Stimulated activated naive CD4-positive, alpha-beta T cell treated with Interleukin-2 at 50 U/mL for 16 hours (primary cell): ENCODE results near the gene ITIH3.

Experiments
- DNase-seq: peaks from one replicate; lab custom pipeline; 2025; lab: John Stamatoyannopoulos, UW

Gene ITIH3

DNA sequence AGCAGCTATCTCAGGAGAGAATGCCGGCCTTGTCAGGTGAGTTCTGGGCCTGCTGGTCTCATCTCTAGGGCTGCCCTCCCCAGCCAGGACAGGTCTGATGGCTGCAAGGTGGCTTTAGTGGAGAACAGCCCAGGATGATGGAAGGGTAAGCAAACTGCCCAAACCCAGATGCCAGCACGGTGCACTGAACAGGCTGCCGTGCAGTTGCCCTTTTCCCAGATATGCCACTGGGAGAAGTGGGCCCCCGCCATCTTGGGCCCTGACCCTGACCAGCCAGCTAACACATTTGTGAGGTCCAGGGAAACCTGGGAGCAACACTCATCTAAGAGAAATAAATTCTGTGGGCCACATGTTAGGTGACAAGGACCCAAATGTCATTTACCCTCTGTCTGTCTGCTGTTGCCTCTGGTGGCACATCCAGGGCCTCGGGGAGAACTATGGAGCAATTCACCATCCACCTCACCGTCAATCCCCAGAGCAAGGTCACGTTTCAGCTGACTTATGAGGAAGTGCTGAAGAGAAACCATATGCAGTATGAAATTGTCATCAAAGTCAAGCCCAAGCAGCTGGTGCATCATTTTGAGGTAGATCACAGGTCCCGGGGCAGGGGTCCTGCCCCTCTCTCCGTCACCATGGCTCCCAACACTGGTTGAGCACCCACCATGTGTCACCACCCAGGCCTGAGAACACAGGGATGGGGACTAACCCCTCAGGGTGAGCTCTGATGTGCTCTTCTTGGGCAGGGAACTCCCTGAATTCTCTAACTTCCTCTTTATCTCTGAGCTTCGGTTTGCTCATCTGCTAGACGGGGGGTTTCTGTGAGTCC is 15.4 kb upstream of the ITIH3 start:
- DNase-seq: no peak

DNA sequence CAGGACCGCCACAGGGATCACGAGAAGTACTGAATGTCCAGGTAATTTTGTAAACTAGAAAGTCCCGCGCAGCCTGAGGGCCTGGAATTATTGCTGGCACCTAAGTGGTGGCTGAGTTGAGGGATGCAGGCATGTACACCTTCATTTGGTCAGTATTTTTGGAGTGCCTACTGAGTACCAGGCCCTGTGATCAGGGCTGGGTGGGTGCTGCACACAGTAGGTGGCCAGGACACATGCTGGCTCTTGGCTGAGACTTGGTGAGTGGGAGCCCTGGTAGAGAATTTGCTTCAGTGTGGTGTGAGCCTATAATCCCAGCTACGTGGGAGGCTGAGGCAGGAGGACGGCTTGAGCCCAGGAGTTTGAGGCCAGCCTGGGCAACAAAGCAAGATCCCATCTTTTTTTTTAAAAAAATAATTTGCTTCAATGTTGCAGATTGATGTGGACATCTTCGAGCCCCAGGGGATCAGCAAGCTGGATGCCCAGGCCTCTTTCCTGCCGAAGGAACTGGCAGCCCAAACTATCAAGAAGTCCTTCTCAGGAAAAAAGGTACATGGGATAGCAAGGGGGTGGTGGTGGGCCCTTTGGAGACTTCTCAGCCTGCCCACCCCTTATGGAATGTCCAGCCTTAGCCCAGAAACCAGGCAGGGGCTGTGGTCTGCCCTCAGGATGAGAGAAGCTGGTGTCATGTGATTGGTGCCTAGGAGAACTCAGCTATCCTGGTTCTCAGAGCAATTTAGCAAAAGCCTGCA is 14.6 kb upstream of the ITIH3 start:
- DNase-seq: no peak

DNA sequence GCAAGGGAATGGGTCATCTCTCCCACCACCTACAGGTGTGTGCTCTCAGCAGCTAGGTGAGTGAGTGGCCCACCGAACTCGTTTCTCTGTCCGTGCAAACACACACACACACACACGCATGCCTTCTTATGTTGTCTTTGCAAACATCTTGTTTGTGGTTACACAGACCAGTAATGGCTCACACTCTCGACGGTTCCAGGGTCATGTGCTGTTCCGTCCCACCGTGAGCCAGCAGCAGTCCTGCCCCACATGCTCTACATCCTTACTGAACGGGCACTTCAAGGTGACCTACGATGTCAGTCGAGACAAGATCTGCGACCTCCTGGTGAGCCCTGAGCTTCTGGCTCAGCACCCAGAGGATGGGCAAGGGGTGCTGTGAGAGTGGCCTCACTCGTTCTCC is 12.9 kb upstream of the ITIH3 start:
- DNase-seq: no peak

DNA sequence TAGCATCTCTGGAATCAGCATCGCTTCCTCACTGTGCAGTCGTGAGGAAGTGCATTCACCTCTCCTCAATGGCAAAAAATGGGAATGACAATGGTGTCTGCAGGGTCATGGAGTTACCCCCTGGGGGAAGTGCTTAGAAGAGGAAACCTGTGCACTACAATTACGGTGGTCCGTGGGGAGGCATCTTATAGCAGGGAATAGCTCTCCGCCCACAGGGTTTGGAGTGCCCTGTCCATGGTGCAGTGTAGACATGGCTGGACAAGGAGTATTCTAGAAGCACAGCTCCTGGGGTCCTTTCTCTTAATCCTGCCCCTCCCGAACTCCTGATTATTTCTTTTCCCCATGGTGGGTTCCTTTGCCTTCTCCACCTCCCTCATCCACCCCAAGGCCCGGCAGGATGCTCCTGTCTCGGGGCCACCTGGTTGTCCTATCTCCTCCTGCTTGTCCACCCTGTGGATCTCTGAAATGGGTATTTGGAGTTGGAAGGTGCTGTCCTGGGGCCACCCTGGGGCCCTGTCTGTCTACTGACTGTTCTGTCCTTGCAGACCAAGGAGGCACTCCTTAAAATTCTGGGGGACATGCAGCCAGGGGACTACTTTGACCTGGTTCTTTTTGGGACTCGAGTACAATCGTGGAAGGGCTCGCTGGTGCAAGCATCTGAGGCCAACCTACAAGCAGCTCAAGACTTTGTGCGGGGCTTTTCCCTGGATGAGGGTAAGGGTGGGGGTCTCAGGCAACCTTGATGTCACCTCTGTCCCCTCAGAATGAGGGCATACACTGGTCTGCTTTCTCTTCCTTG is 12.0 kb upstream of the ITIH3 start:
- DNase-seq: no peak

DNA sequence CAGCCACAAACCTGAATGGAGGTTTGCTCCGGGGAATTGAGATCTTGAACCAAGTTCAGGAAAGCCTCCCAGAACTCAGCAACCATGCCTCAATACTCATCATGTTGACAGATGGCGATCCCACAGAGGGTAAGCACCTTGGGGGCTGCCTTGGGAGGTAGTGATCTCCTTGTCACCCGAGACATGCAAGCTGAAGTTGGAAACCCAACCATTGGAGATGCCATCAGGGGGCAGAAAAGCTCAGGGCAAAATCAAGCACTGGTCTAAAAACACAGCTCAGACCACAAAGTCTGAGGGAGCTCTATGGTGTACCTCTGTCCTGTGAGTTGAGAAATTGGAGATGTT is 11.4 kb upstream of the ITIH3 start:
- no peak for DNase-seq

DNA sequence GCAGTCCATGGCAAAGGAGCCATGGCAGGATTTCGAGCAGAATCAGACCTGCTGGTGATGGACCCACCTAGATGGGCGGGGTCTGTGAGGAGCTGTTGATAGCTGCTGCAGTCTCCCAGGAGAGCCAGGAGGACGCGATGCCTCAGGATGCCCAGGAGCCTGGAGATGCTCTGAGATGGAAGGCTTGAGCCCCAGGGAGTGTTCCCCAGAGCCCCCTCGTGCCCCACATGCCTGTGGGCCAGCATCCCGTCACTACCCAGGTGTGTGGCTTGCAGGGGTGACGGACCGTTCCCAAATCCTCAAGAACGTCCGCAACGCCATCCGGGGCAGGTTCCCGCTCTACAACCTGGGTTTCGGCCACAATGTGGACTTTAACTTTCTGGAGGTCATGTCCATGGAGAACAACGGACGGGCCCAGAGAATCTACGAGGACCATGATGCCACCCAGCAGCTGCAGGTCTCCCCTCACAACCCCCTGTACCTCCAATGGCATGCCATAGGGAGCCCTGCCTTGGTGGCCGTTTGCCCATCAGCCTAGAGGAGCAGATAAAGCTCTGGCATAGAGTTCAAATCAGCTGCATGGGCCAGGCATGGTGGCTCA is 10.5 kb upstream of the ITIH3 start:
- no peak for DNase-seq

DNA sequence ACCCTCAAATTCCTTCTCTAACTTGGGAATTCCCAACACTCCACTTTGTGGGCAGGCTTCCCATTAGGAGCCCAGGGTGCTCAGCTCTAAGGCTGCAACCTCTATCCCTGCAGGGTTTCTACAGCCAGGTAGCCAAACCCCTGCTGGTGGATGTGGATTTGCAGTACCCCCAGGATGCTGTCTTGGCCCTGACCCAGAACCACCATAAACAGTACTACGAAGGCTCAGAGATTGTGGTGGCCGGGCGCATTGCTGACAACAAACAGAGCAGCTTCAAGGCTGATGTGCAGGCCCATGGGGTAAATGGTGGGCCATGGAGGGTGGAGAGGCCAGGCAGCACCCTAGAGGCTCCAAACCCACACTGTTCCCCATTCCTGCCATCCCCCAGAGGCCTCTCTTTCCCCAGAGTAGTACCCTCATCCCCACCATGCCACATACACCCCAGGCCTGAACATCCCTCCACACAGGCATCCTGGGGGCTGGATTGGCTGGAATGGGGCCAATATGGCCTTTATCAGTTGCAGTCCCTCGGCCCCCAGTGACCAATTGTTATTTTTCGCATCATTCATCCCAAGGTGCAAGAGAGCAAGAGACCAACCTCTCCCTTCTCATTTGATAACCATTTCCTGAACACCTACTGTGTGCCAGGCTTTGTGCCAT is 9.5 kb upstream of the ITIH3 start:
- DNase-seq: no peak

DNA sequence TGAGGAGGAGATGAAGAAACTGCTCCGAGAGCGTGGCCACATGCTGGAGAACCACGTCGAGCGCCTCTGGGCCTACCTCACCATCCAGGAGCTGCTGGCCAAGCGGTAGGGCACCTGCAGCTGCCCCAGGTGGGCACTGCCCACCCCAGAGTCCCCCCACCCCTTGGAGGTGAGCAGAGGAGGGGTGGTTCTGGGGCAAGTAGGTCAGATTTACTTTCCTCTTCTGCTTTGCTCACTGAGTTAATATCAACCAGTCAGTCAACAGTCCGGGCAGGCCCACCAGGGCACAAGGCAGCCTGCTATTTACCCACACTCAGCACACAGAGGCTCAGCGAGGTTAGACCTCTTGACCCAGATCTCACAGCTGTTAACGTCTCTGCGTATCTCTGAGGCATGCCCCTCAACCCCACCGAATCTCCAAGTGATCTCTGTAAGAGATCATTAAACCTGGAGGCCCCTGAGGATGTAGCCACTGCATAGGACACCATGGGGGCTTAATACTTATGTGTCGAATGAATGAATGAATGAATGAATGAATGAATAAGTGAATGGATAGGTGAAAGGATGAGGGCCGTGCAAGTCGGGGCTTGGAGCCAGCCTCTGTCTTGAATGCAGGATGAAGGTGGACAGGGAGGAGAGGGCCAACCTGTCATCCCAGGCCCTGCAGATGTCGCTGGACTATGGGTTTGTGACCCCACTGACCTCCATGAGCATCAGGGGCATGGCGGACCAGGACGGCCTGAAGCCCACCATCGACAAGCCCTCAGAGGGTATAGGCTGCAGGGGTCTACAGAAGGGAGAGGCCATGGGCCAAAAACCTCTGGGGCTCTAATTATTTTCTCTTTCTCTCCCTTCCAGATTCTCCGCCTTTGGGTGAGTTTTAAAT is 8.0 kb upstream of the ITIH3 start:
- no peak for DNase-seq

DNA sequence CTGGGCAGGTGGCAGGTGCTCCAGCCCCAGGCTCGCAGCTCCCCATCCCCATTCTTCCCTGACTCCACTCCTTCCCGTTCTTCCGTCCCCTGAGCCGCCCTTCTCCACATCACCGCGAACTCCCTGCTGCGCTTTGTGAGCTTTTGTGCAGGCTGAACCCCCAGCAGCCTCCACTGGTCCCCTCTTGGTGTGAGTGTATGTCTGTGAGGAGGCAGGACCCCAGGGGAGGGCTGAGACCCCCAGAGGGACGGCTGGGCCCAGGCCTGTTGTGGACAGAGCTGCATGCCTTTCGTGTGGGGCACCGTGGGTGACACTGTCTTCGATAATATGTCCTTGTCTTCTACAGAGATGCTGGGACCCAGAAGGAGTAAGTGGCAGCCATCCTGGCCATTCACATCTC is 7.3 kb upstream of the ITIH3 start:
- no peak for DNase-seq

DNA sequence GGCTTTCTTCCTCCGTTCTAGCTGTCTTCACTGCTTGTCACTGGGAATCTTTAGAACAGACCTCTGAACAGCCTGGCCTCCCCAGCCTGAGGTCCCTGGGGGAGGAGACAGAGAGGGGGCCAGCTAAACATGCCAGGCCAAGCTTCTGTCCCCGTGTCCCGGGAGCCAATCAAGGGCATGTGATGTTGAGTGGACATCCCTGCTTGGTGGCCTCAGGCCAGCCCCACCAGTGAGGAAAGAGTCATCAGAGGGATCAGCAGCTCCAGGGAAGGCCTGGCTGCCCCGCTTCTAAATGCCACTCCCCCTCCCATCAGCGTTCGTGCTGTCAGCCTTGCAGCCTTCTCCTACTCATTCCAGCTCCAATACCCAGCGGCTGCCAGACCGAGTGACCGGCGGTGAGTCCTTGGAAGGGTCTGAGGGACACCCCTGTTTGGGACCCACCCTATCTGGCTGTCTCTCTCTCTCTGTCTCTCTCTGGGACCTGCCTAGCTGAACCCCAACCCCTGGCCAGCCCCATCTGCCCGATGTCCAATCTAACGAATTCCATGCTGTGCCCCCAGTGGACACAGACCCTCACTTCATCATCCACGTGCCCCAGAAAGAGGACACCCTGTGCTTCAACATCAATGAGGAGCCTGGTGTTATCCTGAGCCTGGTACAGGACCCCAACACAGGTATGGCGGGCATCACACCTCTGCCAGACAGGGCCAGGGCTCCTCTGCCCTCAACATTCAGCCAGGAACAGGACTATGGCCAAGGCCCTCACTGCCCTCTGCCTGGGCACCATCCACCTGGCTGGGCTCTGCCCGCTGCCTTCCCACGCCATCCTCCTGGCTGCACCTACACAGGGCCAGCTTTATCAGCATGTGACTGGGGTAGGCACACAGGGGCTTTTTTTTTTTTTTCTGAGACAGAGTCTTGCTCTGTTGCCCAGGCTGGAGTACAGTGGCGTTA is 6.6 kb upstream of the ITIH3 start:
- DNase-seq: no peak

DNA sequence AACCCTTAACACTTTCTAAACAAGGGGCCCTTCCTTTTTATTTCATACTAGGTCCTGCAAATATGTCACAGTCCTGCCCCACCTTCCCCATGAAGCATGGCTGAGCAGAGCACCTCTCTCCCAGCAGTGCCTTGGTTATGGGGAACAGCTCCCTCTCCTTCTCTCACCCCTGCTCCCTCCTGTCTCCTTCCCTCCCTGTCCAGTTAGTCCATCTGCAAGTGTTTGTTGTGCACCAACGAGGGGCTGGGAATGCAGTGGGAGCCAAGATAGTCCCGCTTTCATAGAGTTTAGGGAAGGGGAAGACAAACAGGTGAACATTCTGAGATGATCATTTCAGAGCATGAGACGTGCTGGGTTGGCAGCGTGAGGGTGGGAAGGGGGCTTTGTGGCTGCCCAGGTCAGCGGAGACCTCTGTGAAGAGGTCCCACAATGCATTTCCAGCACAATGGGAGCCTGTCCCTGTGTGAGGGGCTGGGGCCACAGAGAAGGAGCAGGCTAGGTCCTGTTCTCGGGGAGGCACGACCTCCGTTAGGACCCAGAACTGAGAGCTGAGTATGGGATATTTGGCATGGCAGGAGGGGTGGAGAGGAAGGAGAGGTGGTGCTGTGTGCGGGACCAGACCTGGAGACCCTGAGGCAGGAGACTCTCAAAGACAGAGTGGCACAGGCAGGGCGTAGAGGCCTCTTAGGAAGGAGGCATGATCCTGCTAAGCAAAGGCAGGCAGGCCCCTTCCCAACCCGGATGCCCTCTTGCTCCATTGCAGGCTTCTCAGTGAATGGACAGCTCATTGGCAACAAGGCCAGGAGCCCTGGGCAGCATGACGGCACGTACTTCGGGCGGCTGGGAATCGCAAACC is 5.5 kb upstream of the ITIH3 start:
- no peak for DNase-seq

DNA sequence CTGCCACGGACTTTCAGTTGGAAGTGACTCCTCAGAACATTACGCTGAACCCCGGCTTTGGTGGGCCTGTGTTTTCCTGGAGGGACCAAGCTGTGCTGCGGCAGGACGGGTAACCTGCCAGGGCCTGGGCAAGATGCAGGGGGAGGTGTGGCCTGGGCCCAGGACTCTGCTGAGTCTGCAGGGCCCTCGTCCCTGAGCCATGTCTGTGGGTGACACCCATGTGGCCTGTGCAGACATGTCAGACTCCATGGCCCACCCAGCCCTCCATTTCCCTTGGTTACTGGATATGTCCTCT is 4.9 kb upstream of the ITIH3 start:
- no peak for DNase-seq

DNA sequence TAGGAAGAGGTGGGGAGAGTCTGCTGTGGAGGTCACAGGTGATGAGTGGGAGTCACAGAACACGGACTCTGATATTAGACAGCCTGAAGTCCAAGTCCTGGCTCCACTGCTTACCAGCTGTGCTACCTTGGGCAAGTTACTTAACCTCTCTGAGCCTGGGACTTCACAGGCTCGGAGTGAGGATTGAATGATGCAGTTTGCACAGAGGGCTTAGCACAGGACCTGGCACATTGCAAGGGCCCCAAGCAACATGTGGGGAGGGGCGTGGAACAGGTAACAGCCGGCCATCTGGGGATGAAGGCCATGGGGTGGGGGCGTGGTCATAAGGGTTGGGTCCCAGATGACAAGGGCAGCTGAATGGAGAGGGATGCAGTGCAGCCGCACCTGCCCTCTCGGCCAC is 4.3 kb upstream of the ITIH3 start:
- DNase-seq: no peak

DNA sequence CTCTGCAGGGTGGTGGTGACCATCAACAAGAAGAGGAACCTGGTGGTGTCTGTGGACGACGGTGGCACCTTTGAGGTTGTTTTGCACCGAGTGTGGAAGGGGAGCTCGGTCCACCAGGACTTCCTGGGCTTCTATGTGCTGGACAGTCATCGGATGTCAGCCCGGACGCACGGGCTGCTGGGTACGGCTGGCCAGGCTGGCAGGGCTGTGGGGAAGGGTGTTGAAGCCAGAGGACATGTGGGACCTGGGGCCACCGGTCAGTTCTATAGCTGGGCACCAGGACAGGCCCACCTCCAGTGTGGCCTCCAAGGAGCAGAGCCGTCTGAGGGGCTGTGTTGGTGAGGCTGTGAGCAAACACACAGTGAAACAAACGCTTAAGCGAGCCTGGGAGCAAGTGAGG is 3.9 kb upstream of the ITIH3 start:
- no peak for DNase-seq

DNA sequence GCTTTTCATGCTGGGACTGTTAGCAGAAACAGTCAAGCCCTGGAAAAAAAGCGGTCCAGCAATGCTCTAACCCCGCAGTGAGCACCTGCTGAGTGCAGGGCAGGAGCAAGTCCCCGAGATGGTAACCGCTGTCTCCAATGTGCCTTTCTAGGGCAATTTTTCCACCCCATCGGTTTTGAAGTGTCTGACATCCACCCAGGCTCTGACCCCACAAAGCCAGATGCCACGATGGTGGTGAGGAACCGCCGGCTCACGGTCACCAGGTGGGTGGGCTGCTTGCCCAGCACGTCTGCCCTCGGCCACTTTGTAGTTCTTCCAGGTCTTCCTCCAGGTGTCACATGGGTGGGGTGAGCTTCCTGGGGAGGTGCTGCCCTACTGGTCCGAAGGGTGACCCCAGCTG is 3.2 kb upstream of the ITIH3 start:
- no peak for DNase-seq

DNA sequence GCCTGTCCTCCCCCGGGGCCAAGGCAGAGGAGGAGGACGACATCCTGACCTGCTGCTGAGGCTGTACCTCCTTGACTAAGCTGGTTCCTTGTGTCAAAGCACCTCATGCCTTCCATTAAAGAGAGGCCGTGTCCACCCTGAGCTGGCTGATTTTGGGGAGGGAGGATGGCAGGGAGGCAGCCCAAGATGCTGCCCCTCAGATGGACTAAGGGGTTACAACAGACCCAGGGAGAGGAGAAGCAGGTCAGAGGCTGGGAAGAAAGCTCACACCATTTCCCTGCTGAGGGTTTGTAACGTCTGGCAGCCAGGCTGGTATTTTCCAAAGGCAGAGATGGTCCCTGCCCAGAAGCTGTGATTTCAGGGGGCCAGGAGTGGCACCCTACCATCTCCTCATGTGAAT is 2.7 kb upstream of the ITIH3 start:
- no peak for DNase-seq

DNA sequence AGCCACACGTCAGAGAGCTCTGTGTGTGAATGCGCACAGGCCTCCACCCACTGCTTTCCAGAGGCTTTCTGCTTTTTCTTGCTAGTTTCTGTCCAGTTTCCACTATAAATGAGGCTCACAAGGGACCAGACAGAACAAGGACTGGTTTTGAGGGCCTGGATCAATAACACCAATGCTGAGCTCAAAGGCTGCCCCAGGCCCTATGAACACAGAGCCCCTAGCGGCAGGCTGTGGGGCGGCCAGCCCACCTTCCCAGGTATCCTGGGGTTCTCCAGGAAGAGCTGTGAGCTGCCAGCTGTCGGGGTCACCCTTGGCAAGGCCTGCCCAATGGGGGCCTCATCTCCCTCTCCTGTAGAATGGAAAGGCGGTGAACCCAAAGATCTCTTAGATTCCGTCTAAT is 2.2 kb upstream of the ITIH3 start:
- DNase-seq: no peak

DNA sequence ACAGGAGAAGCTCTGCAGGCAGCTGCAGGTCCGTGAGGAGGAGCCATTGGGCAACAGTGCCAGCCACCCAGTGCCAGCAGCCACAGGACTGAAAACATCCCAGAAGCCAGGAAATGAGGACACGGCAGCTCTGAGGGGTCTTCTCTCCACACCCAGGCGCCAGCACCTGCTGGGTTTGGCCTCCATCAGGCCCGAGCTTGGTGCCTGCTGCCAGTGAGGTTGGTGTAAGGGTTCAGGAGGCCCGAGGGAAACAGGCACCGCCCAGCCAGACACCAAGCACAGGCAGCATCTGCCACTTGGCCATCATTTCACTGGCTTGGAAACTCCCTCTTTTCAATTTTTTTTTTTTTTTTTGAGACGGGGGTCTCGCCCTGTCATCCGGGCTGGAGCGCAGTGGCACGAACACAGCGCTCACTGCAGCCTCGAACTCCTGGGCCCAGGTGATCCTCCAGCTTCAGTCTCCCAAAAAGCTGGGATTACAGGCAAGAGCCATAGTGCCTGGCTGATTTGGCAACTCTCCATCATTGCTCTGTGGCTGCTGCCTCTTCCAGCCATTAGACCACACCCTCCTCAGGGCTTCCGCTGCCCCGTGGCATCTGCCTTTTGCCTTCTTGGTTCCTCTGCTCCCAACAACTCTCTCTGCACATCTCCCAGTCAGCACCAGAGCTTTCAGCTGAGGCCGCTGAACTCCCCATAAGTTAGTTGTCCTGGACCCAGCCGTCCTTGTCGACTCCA is 1.5 kb upstream of the ITIH3 start:
- DNase-seq: no peak
